Ascending aorta (tissue), 2 donors: ENCODE results near the gene SLC35E4. TPM values are rescaled to one million over a fixed set of nuclear protein-coding genes. Genes with fewer than 3 reads are reported as not detected.

Source experiments
- DNase-seq, 2 donors: peaks; one replicate each; pipeline ENCODE4 v3.0.0-alpha.2; 2019; ENCODE audit warnings: low spot score in 2 of 2
- H3K27ac ChIP-seq, 2 donors: fragments of 200-600 bp; sonication (generic); one replicate each; pipeline ENCODE4 v1.5.1; 2016 to 2017; ENCODE audit warnings: mild to moderate bottlenecking in 1 of 2
- H3K27me3 ChIP-seq: fragments of 200-600 bp; sonication (generic); one replicate; pipeline ENCODE4 v1.5.1; 2017
- H3K36me3 ChIP-seq, 2 donors: fragments of 200-600 bp; sonication (generic); one replicate each; pipeline ENCODE4 v1.5.1; 2016
- H3K4me1 ChIP-seq, 2 donors: fragments of 200-600 bp; sonication (generic); one replicate each; pipeline ENCODE4 v1.5.1; 2016 to 2017; ENCODE audit warnings: mild to moderate bottlenecking in 1 of 2
- H3K4me3 ChIP-seq, 2 donors: fragments of 200-600 bp; sonication (generic); one replicate each; pipeline ENCODE4 v1.5.1; 2016 to 2017; ENCODE audit warnings: mild to moderate bottlenecking in 1 of 2
- H3K9me3 ChIP-seq, 2 donors: fragments of 200-600 bp; sonication (generic); one replicate each; pipeline ENCODE4 v1.5.1; 2016
- CTCF ChIP-seq, 3 experiments: fragments of 200-600 bp in 2 of 3; fragments of 450-650 bp in 1 of 3; sonication (generic) in 2 of 3; IDR thresholded peaks; one replicate each; pipeline ENCODE4 v1.5.1; 2016 to 2019; ENCODE audit warnings: antibody characterized with exemption in 3 of 3, mild to moderate bottlenecking in 1 of 3, moderate library complexity in 1 of 3
- intact Hi-C: fragments of 100-400 bp; cut with DNase I; formaldehyde crosslinking; loops from one replicate; pipeline ENCODE4 v1.15.1; 2023
- total RNA-seq: library from RNA; depleted of rRNA; stranded (reverse); fragments of >200 nt; gene quantifications from one replicate; pipeline ENCODE4 v1.1.0, GENCODE V29; 2016

The SLC35E4 gene
- total RNA-seq, 1 donor from 2014 or later, result 38.1 TPM

- no peak overlapping the region for H3K4me3 ChIP-seq
- intact Hi-C loops, result no loop called here
- no peaks in the 10 kb centered on the region for H3K4me1 ChIP-seq
- H3K36me3 ChIP-seq, result no peaks in the 10 kb centered on the region
- H3K9me3 ChIP-seq, result no peaks in the 10 kb centered on the region
- no peak for DNase-seq
- no peaks in the 10 kb centered on the region for H3K27me3 ChIP-seq
- no peak for TF ChIP-seq CTCF (IDR thresholded peaks at IDR 0.05)
- H3K27ac ChIP-seq, result no peak overlapping the region
Observed at GRCh38 chr22:30685178-30685577, 49.6 kb downstream of the SLC35E4 start.

- Histone ChIP-seq H3K27ac (no peak overlapping the region), H3K4me3 (no peak overlapping the region), H3K36me3 (no peaks in the 10 kb centered on the region), H3K9me3 (no peaks in the 10 kb centered on the region), H3K27me3 (no peaks in the 10 kb centered on the region), H3K4me1 (no peaks in the 10 kb centered on the region)
- intact Hi-C loops, result no loop called here
- DNase-seq, result no peak
- no peak for TF ChIP-seq CTCF (IDR thresholded peaks at IDR 0.05)
Observed at GRCh38 chr22:30687358-30687757, 51.8 kb downstream of the SLC35E4 start.

- H3K27ac ChIP-seq, result no peak overlapping the region
- no peaks in the 10 kb centered on the region for H3K27me3 ChIP-seq
- H3K4me3 ChIP-seq, result no peak overlapping the region
- TF ChIP-seq CTCF (IDR thresholded peaks at IDR 0.05), result no peak
- peaks cover 0 to 3% of the 10 kb centered on the region in 2 donors for H3K4me1 ChIP-seq
- no peaks in the 10 kb centered on the region for H3K36me3 ChIP-seq
- no peaks in the 10 kb centered on the region for H3K9me3 ChIP-seq
- no peak for DNase-seq
- intact Hi-C loops, result no loop called here
Observed at GRCh38 chr22:30689622-30690021, 54.0 kb downstream of the SLC35E4 start.

- H3K4me3 ChIP-seq, result no peak overlapping the region
- DNase-seq, result no peak
- H3K27me3 ChIP-seq, result no peaks in the 10 kb centered on the region
- peaks cover 0 to 8% of the 10 kb centered on the region in 2 donors for H3K4me1 ChIP-seq
- no peaks in the 10 kb centered on the region for H3K9me3 ChIP-seq
- TF ChIP-seq CTCF (IDR thresholded peaks at IDR 0.05), result no peak
- intact Hi-C loops, result no loop called here
- H3K36me3 ChIP-seq, result no peaks in the 10 kb centered on the region
- H3K27ac ChIP-seq, result no peak overlapping the region
Observed at GRCh38 chr22:30691204-30691603, 55.6 kb downstream of the SLC35E4 start.

- DNase-seq, result peak in 1 of 2 donors; percentile 67
- Histone ChIP-seq H3K36me3 (no peaks in the 10 kb centered on the region), H3K4me1 (peaks cover 0 to 8% of the 10 kb centered on the region in 2 donors), H3K4me3 (peak overlapping the region; percentile 62 to 69), H3K9me3 (no peaks in the 10 kb centered on the region), H3K27ac (no peak overlapping the region), H3K27me3 (no peaks in the 10 kb centered on the region)
- no peak for TF ChIP-seq CTCF (IDR thresholded peaks at IDR 0.05)
- intact Hi-C loops, result loop anchor here (2.0 kb wide), 1 partner anchor 59 kb away; the partner anchor contains the start of gene SLC35E4
Observed at GRCh38 chr22:30694171-30694639, 58.6 kb downstream of the SLC35E4 start.
